A549 (cell line): ENCODE data around the gene GJD3.

ENCODE experiments used
- BHLHE40 ChIP-seq: IDR thresholded peaks from 2 replicates; pipeline ENCODE4 v1.6.1; 2012; ENCODE audit warnings: low read depth, low read length, inconsistent platforms
- FOSB ChIP-seq: fragments of 250-450 bp; sonication (Bioruptor Pico); IDR thresholded peaks from 2 replicates; pipeline ENCODE4 v1.5.0; 2020; ENCODE audit warnings: mild to moderate bottlenecking, moderate library complexity
- HDAC2 ChIP-seq: fragments of 200-600 bp; sonication (generic); IDR thresholded peaks from 2 replicates; pipeline ENCODE4 v1.6.1; 2016
- HMGXB4 ChIP-seq: fragments of 250-450 bp; sonication (Bioruptor Pico); IDR thresholded peaks from 2 replicates; pipeline ENCODE4 v1.5.0; 2021; ENCODE audit warnings: mild to moderate bottlenecking, moderate library complexity, borderline replicate concordance
- JUN ChIP-seq, 2 experiments: fragments of >200 bp; sonication (Bioruptor Twin); formaldehyde crosslinking; IDR thresholded peaks; 2 replicates in 1 of 2; 3 replicates in 1 of 2; pipeline ENCODE4 v1.6.1; 2016 to 2017
- JUNB ChIP-seq: fragments of >200 bp; sonication (Bioruptor Twin); formaldehyde crosslinking; IDR thresholded peaks from 2 replicates; pipeline ENCODE4 v1.6.1; 2016
- MAX ChIP-seq: IDR thresholded peaks from 2 replicates; pipeline ENCODE4 v1.6.1; 2012
- POLR2A ChIP-seq: IDR thresholded peaks from 2 replicates; pipeline ENCODE4 v1.6.1; 2012; ENCODE audit warnings: mild to moderate bottlenecking, low read length
- POLR2AphosphoS2 ChIP-seq: conservative IDR thresholded peaks from 2 replicates; pipeline ENCODE4 v1.6.1; 2012; ENCODE audit warnings: low read length, improper control_type of control experiment, inconsistent platforms
- RNF2 ChIP-seq: fragments of 200-600 bp; sonication (generic); IDR thresholded peaks from 2 replicates; pipeline ENCODE4 v1.6.1; 2016; ENCODE audit warnings: low read depth, mild to moderate bottlenecking, antibody characterized with exemption, moderate library complexity, borderline replicate concordance
- TF ChIP-seq, protein P1 (sequence below): fragments of >200 bp; sonication (Bioruptor Twin); formaldehyde crosslinking; IDR thresholded peaks from 3 replicates; pipeline ENCODE4 v1.5.1; 2016
- TF ChIP-seq, protein P2 (sequence below): fragments of 200-600 bp; sonication (generic); IDR thresholded peaks from 2 replicates; pipeline ENCODE4 v1.6.1; 2016; ENCODE audit warnings: antibody characterized with exemption, mild to moderate bottlenecking, moderate library complexity
- TF ChIP-seq, protein P3 (sequence below): fragments of >200 bp; sonication (Bioruptor Twin); formaldehyde crosslinking; IDR thresholded peaks from 3 replicates; pipeline ENCODE4 v1.6.1; 2016

DNA sequence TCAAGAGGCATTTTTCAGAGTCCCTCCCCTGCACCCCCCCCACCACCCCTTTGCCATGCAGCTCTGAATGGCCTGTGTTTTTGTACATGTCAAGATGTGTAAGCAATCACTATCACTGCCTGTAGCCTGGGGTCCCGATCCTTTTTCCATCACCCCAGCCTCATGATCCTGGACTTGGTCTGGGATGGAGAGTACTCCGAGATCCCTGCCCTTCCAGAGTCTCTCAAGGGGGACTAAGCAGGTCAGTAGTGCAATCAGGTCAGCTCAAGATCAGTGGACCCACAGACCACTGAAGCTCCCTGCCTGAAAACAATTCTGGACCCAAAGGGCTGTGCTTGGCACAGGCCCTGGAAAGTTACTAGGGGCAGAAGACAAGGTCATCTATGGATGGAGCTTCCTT is 7.5 kb upstream of the GJD3 start:
- TF ChIP-seq, protein P1, sequence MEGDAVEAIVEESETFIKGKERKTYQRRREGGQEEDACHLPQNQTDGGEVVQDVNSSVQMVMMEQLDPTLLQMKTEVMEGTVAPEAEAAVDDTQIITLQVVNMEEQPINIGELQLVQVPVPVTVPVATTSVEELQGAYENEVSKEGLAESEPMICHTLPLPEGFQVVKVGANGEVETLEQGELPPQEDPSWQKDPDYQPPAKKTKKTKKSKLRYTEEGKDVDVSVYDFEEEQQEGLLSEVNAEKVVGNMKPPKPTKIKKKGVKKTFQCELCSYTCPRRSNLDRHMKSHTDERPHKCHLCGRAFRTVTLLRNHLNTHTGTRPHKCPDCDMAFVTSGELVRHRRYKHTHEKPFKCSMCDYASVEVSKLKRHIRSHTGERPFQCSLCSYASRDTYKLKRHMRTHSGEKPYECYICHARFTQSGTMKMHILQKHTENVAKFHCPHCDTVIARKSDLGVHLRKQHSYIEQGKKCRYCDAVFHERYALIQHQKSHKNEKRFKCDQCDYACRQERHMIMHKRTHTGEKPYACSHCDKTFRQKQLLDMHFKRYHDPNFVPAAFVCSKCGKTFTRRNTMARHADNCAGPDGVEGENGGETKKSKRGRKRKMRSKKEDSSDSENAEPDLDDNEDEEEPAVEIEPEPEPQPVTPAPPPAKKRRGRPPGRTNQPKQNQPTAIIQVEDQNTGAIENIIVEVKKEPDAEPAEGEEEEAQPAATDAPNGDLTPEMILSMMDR = no peak
- TF ChIP-seq, protein P2, sequence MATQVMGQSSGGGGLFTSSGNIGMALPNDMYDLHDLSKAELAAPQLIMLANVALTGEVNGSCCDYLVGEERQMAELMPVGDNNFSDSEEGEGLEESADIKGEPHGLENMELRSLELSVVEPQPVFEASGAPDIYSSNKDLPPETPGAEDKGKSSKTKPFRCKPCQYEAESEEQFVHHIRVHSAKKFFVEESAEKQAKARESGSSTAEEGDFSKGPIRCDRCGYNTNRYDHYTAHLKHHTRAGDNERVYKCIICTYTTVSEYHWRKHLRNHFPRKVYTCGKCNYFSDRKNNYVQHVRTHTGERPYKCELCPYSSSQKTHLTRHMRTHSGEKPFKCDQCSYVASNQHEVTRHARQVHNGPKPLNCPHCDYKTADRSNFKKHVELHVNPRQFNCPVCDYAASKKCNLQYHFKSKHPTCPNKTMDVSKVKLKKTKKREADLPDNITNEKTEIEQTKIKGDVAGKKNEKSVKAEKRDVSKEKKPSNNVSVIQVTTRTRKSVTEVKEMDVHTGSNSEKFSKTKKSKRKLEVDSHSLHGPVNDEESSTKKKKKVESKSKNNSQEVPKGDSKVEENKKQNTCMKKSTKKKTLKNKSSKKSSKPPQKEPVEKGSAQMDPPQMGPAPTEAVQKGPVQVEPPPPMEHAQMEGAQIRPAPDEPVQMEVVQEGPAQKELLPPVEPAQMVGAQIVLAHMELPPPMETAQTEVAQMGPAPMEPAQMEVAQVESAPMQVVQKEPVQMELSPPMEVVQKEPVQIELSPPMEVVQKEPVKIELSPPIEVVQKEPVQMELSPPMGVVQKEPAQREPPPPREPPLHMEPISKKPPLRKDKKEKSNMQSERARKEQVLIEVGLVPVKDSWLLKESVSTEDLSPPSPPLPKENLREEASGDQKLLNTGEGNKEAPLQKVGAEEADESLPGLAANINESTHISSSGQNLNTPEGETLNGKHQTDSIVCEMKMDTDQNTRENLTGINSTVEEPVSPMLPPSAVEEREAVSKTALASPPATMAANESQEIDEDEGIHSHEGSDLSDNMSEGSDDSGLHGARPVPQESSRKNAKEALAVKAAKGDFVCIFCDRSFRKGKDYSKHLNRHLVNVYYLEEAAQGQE = no peak
- TF ChIP-seq POLR2A (no peak), BHLHE40 (no peak), MAX (no peak), JUN (IDR thresholded peaks at IDR 0.05) (no peak), HMGXB4 (CRISPR knock-in tag) (no peak), RNF2 (no peak), JUNB (no peak), HDAC2 (no peak), FOSB (CRISPR knock-in tag) (no peak), POLR2AphosphoS2 (no peak)
- TF ChIP-seq, protein P3, sequence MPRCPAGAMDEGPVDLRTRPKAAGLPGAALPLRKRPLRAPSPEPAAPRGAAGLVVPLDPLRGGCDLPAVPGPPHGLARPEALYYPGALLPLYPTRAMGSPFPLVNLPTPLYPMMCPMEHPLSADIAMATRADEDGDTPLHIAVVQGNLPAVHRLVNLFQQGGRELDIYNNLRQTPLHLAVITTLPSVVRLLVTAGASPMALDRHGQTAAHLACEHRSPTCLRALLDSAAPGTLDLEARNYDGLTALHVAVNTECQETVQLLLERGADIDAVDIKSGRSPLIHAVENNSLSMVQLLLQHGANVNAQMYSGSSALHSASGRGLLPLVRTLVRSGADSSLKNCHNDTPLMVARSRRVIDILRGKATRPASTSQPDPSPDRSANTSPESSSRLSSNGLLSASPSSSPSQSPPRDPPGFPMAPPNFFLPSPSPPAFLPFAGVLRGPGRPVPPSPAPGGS = no peak
